ENCODE data around the gene LIN9. TPM values are rescaled to one million over a fixed set of nuclear protein-coding genes. Genes with fewer than 3 reads are reported as not detected.

Gene LIN9
- total and polyA plus RNA-seq, 2 of the 8 experiments (the other 6 are each of a cell fraction or from before 2014, with no cell fraction given) = 5.6 to 12.6 TPM

- 13% methylated on average over 10 of the region's 10 CpGs; no CpG with 5 or more reads in 1 of the 2 experiments for WGBS, 2 experiments (ENCODE audit: extremely low coverage in 1 of 2, insufficient coverage in 1 of 2, insufficient read length in 1 of 2, insufficient replicate concordance in 2 of 2, low coverage in 1 of 2, low lambda C conversion rate in 2 of 2, missing lambda C conversion rate in 1 of 2)
- H3K9me3 ChIP-seq (ENCODE audit: insufficient read depth in 2 of 2, low read depth in 1 of 2, low read length in 1 of 2) = no peaks in the 10 kb centered on the region
- no peak overlapping the region for H2AK5ac ChIP-seq (ENCODE audit: low read depth, low read length)
- H3K4me3 ChIP-seq (ENCODE audit: extremely low read depth in 1 of 4, insufficient read depth in 2 of 4, low read depth in 3 of 4, low read length in 4 of 4) = peak overlapping the region; percentile 65 to 90 (median 79)
- no peaks in the 10 kb centered on the region for H3K27me3 ChIP-seq (replicated peaks in 1 of 4; ENCODE audit: control insufficient read depth in 3 of 4, extremely low read depth in 1 of 4, insufficient read depth in 3 of 4, low read length in 3 of 4)
- peak overlapping the region; percentile 69; the same call in 1 of the 2 replicates for H2BK5ac ChIP-seq (ENCODE audit: low read depth, low read length)
- FAIRE-seq (no peak), DNase-seq (ENCODE audit: low read depth in 1 of 2, low spot score in 2 of 2) (no peak)
- H3K79me2 ChIP-seq (ENCODE audit: control insufficient read depth in 1 of 2, insufficient read depth in 2 of 2, low read length in 2 of 2) = peaks cover 3 to 39% of the 10 kb centered on the region in 2 experiments; a peak in 3 of 4 replicates
- H4K91ac ChIP-seq (replicated peaks; ENCODE audit: insufficient read length, low read length) = no peak overlapping the region
- H3K4me2 ChIP-seq (ENCODE audit: insufficient read depth in 1 of 2, low read depth in 2 of 2, low read length in 2 of 2) = peak overlapping the region; percentile 79 to 82
- H3K27ac ChIP-seq (ENCODE audit: low read depth, low read length) = 0 out of 2 replicates have a peak overlapping the region, but pooled peaks have one; percentile 80
- H2BK20ac ChIP-seq (ENCODE audit: low read length) = no peak overlapping the region
- H4K8ac ChIP-seq (ENCODE audit: extremely low read depth, insufficient read depth, low read length) = peak overlapping the region; percentile 95
- H3K23me2 ChIP-seq (ENCODE audit: low read depth, low read length) = no peaks in the 10 kb centered on the region; the same call in 1 of the 2 replicates
- H3K9ac ChIP-seq (replicated peaks in 1 of 4; ENCODE audit: extremely low read depth in 1 of 4, low read depth in 3 of 4, low read length in 3 of 4) = peak overlapping the region in 2 of 4 experiments; percentile 76 to 86; a peak in 3 of 7 replicates
- no peak overlapping the region for H2BK12ac ChIP-seq (ENCODE audit: low read depth, low read length)
- H3K36me3 ChIP-seq (ENCODE audit: control insufficient read depth in 2 of 4, insufficient read depth in 4 of 4, low read length in 3 of 4) = peaks cover 0 to 4% (median 0%) of the 10 kb centered on the region in 4 experiments; a peak in 1 of 8 replicates
- no peak overlapping the region for H3K14ac ChIP-seq (ENCODE audit: insufficient read length)
- H3K18ac ChIP-seq (ENCODE audit: extremely low read depth, low read length) = peak overlapping the region; percentile 83
- peaks cover 6% of the 10 kb centered on the region; the same call in 1 of the 2 replicates for H3K79me1 ChIP-seq (ENCODE audit: low read depth, low read length)
- no peak overlapping the region for H3K23ac ChIP-seq (ENCODE audit: insufficient read length)
- ChIA-PET POLR2A (ENCODE audit: partially characterized antibody) (interaction anchor here (1.0 kb wide), 1 partner anchor 64 kb away, joined by 4 read pairs; no protein-coding TSS in a partner anchor), CTCF (ENCODE audit: partially characterized antibody) (interaction anchor here (1.0 to 1.1 kb wide), 2 partner anchors 10 to 16 kb away, joined by 3 read pairs; no protein-coding TSS in a partner anchor)
- peak overlapping the region; percentile 43; the same call in 1 of the 2 replicates for H2AFZ ChIP-seq (ENCODE audit: low read length)
- H3K56ac ChIP-seq (replicated peaks; ENCODE audit: insufficient read length, low read depth, low read length) = peak overlapping the region; percentile 43
- H4K20me1 ChIP-seq (replicated peaks in 1 of 2; ENCODE audit: control insufficient read depth in 1 of 2, insufficient read depth in 2 of 2, low read length in 2 of 2) = peaks cover 0 to 2% of the 10 kb centered on the region in 2 experiments
- H4K5ac ChIP-seq (ENCODE audit: insufficient read length, low read depth, low read length) = peak overlapping the region; percentile 97
- peaks cover 0 to 4% (median 3%) of the 10 kb centered on the region in 4 experiments; a peak in 3 of 7 replicates for H3K4me1 ChIP-seq (replicated peaks in 1 of 4; ENCODE audit: control insufficient read depth in 3 of 4, insufficient read depth in 4 of 4, low read length in 3 of 4)
- no peak overlapping the region for H2BK15ac ChIP-seq (ENCODE audit: low read length)
- no peak overlapping the region for H3K4ac ChIP-seq (replicated peaks; ENCODE audit: insufficient read length, low read depth, low read length)
- H2BK120ac ChIP-seq (replicated peaks; ENCODE audit: low read depth, low read length) = no peak overlapping the region
- TF ChIP-seq ASH2L (IDR thresholded peaks at IDR 0.05; ENCODE audit: low read length) (peak; percentile 21), RNF2 (IDR thresholded peaks at IDR 0.05; ENCODE audit: borderline replicate concordance, low read depth, low read length, missing control alignments, poor library complexity, severe bottlenecking) (no peak), SP4 (IDR thresholded peaks at IDR 0.05; ENCODE audit: low read length) (no peak), KDM4A (IDR thresholded peaks at IDR 0.05; ENCODE audit: low read depth, low read length, severe bottlenecking) (no peak)
These were observed 122.0 kb downstream of the LIN9 start for GRCh38 chr1:226187019-226187322.

All from H1 (cell line).